ENCODE measurements around the gene DGKA.
"Not testable (repeated sequence)": the region's sequence is repeated elsewhere in the genome, so short reads cannot be mapped to it uniquely, and the experiment has no call there.

Gene DGKA

GRCh38 chr12:55972042-55972441 lies 41.1 kb downstream of the DGKA start:
- H3K27me3 ChIP-seq (ENCODE audit: low read depth, low read length): no peaks in the 10 kb centered on the region
- no peaks in the 10 kb centered on the region for H3K9me3 ChIP-seq (ENCODE audit: control insufficient read depth in 1 of 2, low read length in 2 of 2)
- peak overlapping the region; percentile 96 for H3K27ac ChIP-seq (ENCODE audit: low read length)
- peak overlapping the region; percentile 66 to 79 for H3K4me3 ChIP-seq (ENCODE audit: low read depth in 1 of 2, low read length in 2 of 2)
- H3K4me1 ChIP-seq (ENCODE audit: control insufficient read depth in 1 of 2, insufficient read depth in 2 of 2, low read length in 2 of 2): peaks cover 0 to 36% of the 10 kb centered on the region in 2 donors
- H3K36me3 ChIP-seq (ENCODE audit: control insufficient read depth in 1 of 2, insufficient read depth in 2 of 2, low read length in 2 of 2): peaks cover 0 to 8% of the 10 kb centered on the region in 2 donors

GRCh38 chr12:55972456-55972855 lies 41.5 kb downstream of the DGKA start:
- H3K4me3 ChIP-seq (ENCODE audit: low read depth in 1 of 2, low read length in 2 of 2): peak overlapping the region; percentile 66 to 79
- H3K27me3 ChIP-seq (ENCODE audit: low read depth, low read length): no peaks in the 10 kb centered on the region
- H3K36me3 ChIP-seq (ENCODE audit: control insufficient read depth in 1 of 2, insufficient read depth in 2 of 2, low read length in 2 of 2): peaks cover 0 to 8% of the 10 kb centered on the region in 2 donors
- H3K9me3 ChIP-seq (ENCODE audit: control insufficient read depth in 1 of 2, low read length in 2 of 2): no peaks in the 10 kb centered on the region
- H3K27ac ChIP-seq (ENCODE audit: low read length): peak overlapping the region; percentile 96
- H3K4me1 ChIP-seq (ENCODE audit: control insufficient read depth in 1 of 2, insufficient read depth in 2 of 2, low read length in 2 of 2): peaks cover 0 to 35% of the 10 kb centered on the region in 2 donors

- Histone ChIP-seq H3K27ac (ENCODE audit: low read length) (peak overlapping the region; percentile 96), H3K27me3 (ENCODE audit: low read depth, low read length) (no peaks in the 10 kb centered on the region), H3K9me3 (ENCODE audit: control insufficient read depth in 1 of 2, low read length in 2 of 2) (no peaks in the 10 kb centered on the region), H3K36me3 (ENCODE audit: control insufficient read depth in 1 of 2, insufficient read depth in 2 of 2, low read length in 2 of 2) (peaks cover 0 to 8% of the 10 kb centered on the region in 2 donors), H3K4me3 (ENCODE audit: low read depth in 1 of 2, low read length in 2 of 2) (peak overlapping the region; percentile 66 to 79), H3K4me1 (ENCODE audit: control insufficient read depth in 1 of 2, insufficient read depth in 2 of 2, low read length in 2 of 2) (peaks cover 0 to 31% of the 10 kb centered on the region in 2 donors)
Observed at GRCh38 chr12:55972911-55973598, 42.1 kb downstream of the DGKA start.

DNA sequence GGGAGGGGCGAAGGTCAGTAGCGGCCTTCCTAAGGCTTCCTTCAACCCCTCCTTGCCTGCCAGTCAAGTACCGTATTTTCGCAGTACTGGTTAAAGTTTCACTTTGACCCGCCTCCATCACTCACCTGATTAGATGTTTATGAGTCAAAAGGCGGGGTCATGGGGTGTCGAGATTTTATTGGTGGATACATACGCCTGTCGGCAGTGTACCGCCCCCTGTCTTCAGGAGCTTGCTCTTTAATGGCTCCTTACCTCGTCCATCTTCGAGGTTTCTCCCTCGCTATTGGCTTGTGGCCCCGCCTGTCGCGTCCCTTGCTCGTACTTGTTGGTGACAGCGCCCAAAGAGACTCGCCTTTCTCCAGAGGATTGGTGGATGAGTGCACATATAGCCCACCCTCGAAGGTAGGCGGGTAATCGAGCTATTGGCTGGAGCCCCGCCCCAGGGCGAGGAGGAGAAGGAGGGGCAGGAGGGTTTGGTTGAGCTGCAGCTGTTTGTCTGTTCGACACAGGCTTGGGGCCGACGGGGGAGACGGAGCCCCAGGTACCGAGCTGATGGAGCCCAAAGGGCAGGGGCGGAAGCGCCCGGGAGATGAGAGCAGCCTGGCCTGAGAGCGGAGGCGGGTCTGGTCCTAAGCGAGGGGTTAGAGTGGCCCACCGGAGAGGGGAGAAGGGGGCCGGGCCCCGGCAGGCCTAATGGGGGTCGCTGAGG lies 42.8 kb downstream of the DGKA start, which contains the start of gene RAB5B:
TSS of gene RAB5B (plus strand) at position 480 of the 709 bp plus-strand sequence. CDS start 12,883 bp downstream, outside the sequence.
- no peaks in the 10 kb centered on the region for H3K9me3 ChIP-seq (ENCODE audit: control insufficient read depth in 1 of 2, low read length in 2 of 2)
- H3K4me3 ChIP-seq (ENCODE audit: low read depth in 1 of 2, low read length in 2 of 2): peak within 1 kb of the TSS; percentile 83 to 98
- H3K36me3 ChIP-seq (ENCODE audit: control insufficient read depth in 1 of 2, insufficient read depth in 2 of 2, low read length in 2 of 2): peaks cover 0 to 8% of the 10 kb centered on the region in 2 donors
- H3K4me1 ChIP-seq (ENCODE audit: control insufficient read depth in 1 of 2, insufficient read depth in 2 of 2, low read length in 2 of 2): peaks cover 0 to 35% of the 10 kb centered on the region in 2 donors
- no peaks in the 10 kb centered on the region for H3K27me3 ChIP-seq (ENCODE audit: low read depth, low read length)
- H3K27ac ChIP-seq (ENCODE audit: low read length): peak within 1 kb of the TSS; percentile 96

- no peaks in the 10 kb centered on the region for H3K9me3 ChIP-seq (ENCODE audit: control insufficient read depth in 1 of 2, low read length in 2 of 2)
- H3K27me3 ChIP-seq (ENCODE audit: low read depth, low read length): no peaks in the 10 kb centered on the region
- H3K4me1 ChIP-seq (ENCODE audit: control insufficient read depth in 1 of 2, insufficient read depth in 2 of 2, low read length in 2 of 2): peaks cover 0 to 35% of the 10 kb centered on the region in 2 donors
- peaks cover 0 to 8% of the 10 kb centered on the region in 2 donors for H3K36me3 ChIP-seq (ENCODE audit: control insufficient read depth in 1 of 2, insufficient read depth in 2 of 2, low read length in 2 of 2)
- H3K27ac ChIP-seq (ENCODE audit: low read length): peak overlapping the region; percentile 89
- peak overlapping the region; percentile 83 to 98 for H3K4me3 ChIP-seq (ENCODE audit: low read depth in 1 of 2, low read length in 2 of 2)
Observed at GRCh38 chr12:55974308-55974730, 43.4 kb downstream of the DGKA start.

- Histone ChIP-seq H3K4me3 (ENCODE audit: low read depth in 1 of 2, low read length in 2 of 2) (no peak overlapping the region), H3K4me1 (ENCODE audit: control insufficient read depth in 1 of 2, insufficient read depth in 2 of 2, low read length in 2 of 2) (peaks cover 0 to 25% of the 10 kb centered on the region in 2 donors), H3K27ac (ENCODE audit: low read length) (no peak overlapping the region), H3K36me3 (ENCODE audit: control insufficient read depth in 1 of 2, insufficient read depth in 2 of 2, low read length in 2 of 2) (peaks cover 5 to 7% of the 10 kb centered on the region in 2 donors), H3K27me3 (ENCODE audit: low read depth, low read length) (no peaks in the 10 kb centered on the region), H3K9me3 (ENCODE audit: control insufficient read depth in 1 of 2, low read length in 2 of 2) (no peaks in the 10 kb centered on the region)
Observed at GRCh38 chr12:55978393-55978792, 47.4 kb downstream of the DGKA start.

- H3K4me3 ChIP-seq (ENCODE audit: low read depth in 1 of 2, low read length in 2 of 2): no peak overlapping the region
- no peaks in the 10 kb centered on the region for H3K27me3 ChIP-seq (ENCODE audit: low read depth, low read length)
- peaks cover 0 to 25% of the 10 kb centered on the region in 2 donors for H3K4me1 ChIP-seq (ENCODE audit: control insufficient read depth in 1 of 2, insufficient read depth in 2 of 2, low read length in 2 of 2)
- H3K9me3 ChIP-seq (ENCODE audit: control insufficient read depth in 1 of 2, low read length in 2 of 2): no peaks in the 10 kb centered on the region
- no peak overlapping the region for H3K27ac ChIP-seq (ENCODE audit: low read length)
- H3K36me3 ChIP-seq (ENCODE audit: control insufficient read depth in 1 of 2, insufficient read depth in 2 of 2, low read length in 2 of 2): peaks cover 5 to 7% of the 10 kb centered on the region in 2 donors
Observed at GRCh38 chr12:55979069-55979468, 48.1 kb downstream of the DGKA start.

DNA sequence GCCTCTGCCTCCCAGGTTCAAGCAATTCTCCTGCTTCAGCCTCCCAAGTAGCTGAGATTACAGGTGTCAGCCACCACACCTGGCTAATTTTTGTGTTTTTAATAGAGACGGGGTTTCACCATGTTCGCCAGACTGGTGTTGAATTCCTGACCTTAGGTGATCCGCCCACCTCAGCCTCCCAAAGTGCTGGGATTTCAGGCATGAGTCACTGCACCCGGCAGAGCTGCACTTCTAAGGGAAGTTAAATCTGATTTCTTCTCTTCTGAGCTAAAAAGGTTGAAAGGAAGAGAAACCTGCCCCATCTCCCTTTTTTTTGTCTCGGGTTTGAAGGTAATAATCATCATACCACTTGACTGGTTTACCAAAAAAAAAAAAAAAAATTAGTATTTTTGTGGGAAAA lies 50.9 kb downstream of the DGKA start:
- H3K36me3 ChIP-seq (ENCODE audit: control insufficient read depth in 1 of 2, insufficient read depth in 2 of 2, low read length in 2 of 2): peaks cover 15 to 17% of the 10 kb centered on the region in 2 donors
- H3K4me1 ChIP-seq (ENCODE audit: control insufficient read depth in 1 of 2, insufficient read depth in 2 of 2, low read length in 2 of 2): not testable (repeated sequence)

GRCh38 chr12:55982319-55982936 lies 51.5 kb downstream of the DGKA start:
- Histone ChIP-seq H3K27ac (ENCODE audit: low read length) (no peak overlapping the region), H3K36me3 (ENCODE audit: control insufficient read depth in 1 of 2, insufficient read depth in 2 of 2, low read length in 2 of 2) (peaks cover 17 to 18% of the 10 kb centered on the region in 2 donors), H3K9me3 (ENCODE audit: control insufficient read depth in 1 of 2, low read length in 2 of 2) (no peaks in the 10 kb centered on the region), H3K4me3 (ENCODE audit: low read depth in 1 of 2, low read length in 2 of 2) (no peak overlapping the region), H3K27me3 (ENCODE audit: low read depth, low read length) (no peaks in the 10 kb centered on the region), H3K4me1 (ENCODE audit: control insufficient read depth in 1 of 2, insufficient read depth in 2 of 2, low read length in 2 of 2) (peaks cover 0 to 6% of the 10 kb centered on the region in 2 donors)

More for the DNA sequence above, 50.9 kb downstream of the DGKA start:
- not testable (repeated sequence) for H3K9me3 ChIP-seq (ENCODE audit: control insufficient read depth in 1 of 2, low read length in 2 of 2); H3K4me3 ChIP-seq (ENCODE audit: low read depth in 1 of 2, low read length in 2 of 2); H3K27ac ChIP-seq (ENCODE audit: low read length); H3K27me3 ChIP-seq (ENCODE audit: low read depth, low read length)

GRCh38 chr12:55983232-55983842 lies 52.4 kb downstream of the DGKA start:
- no peaks in the 10 kb centered on the region for H3K27me3 ChIP-seq (ENCODE audit: low read depth, low read length)
- H3K4me1 ChIP-seq (ENCODE audit: control insufficient read depth in 1 of 2, insufficient read depth in 2 of 2, low read length in 2 of 2): peaks cover 0 to under 1% of the 10 kb centered on the region in 2 donors
- H3K4me3 ChIP-seq (ENCODE audit: low read depth in 1 of 2, low read length in 2 of 2): no peak overlapping the region
- H3K27ac ChIP-seq (ENCODE audit: low read length): no peak overlapping the region
- peaks cover 17 to 22% of the 10 kb centered on the region in 2 donors for H3K36me3 ChIP-seq (ENCODE audit: control insufficient read depth in 1 of 2, insufficient read depth in 2 of 2, low read length in 2 of 2)
- no peaks in the 10 kb centered on the region for H3K9me3 ChIP-seq (ENCODE audit: control insufficient read depth in 1 of 2, low read length in 2 of 2)

DNA sequence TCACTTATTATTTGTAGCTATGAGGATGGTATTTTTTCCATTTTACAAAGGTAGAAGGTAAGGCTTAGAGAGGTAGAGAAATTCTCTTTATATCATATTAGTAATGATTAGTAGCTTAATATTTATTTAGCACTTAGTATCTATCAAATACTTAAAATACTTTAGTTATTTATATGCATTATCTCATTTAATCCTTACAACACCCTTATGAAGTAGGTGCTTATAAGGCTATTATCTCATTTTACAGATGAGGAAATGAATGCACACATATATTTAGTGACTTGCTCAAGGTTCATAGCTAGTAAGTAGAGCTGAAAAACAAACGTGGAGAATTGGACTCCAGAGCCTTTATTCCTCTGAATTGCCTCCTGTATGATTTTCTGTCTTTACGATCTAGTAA lies 53.9 kb downstream of the DGKA start:
- Histone ChIP-seq H3K9me3 (ENCODE audit: control insufficient read depth in 1 of 2, low read length in 2 of 2) (no peaks in the 10 kb centered on the region), H3K4me3 (ENCODE audit: low read depth in 1 of 2, low read length in 2 of 2) (no peak overlapping the region), H3K27ac (ENCODE audit: low read length) (no peak overlapping the region), H3K27me3 (ENCODE audit: low read depth, low read length) (no peaks in the 10 kb centered on the region), H3K36me3 (ENCODE audit: control insufficient read depth in 1 of 2, insufficient read depth in 2 of 2, low read length in 2 of 2) (peaks cover 21 to 29% of the 10 kb centered on the region in 2 donors), H3K4me1 (ENCODE audit: control insufficient read depth in 1 of 2, insufficient read depth in 2 of 2, low read length in 2 of 2) (no peaks in the 10 kb centered on the region)

Measured in muscle layer of duodenum (tissue), 2 donors.